ENCODE results near the gene YDJC. TPM values are rescaled to one million over a fixed set of nuclear protein-coding genes. Genes with fewer than 3 reads are reported as not detected.
"Not testable (repeated sequence)": the region's sequence is repeated elsewhere in the genome, so short reads cannot be mapped to it uniquely, and the experiment has no call there.

The YDJC gene
- polyA plus RNA-seq, 1 experiment = 20.0 TPM

DNA sequence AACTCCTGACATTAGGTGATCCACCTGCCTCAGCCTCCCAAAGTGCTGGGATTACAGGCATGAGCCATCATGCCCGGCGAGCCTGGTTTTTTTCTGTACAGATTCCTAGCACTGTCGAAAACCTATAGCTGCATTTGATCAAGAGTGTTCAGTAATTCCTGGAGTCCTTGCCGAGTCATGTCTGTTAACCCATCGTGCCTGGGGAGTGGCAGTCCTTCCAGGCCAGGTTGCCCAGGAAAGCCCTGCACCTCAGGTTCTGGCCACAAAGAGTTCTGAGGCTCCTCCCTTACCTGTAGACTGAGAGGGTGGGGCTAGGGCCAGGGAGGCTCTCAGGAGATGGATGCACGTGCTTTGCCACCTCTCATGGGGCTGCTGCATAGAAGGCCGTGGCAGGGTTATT lies 17.0 kb downstream of the YDJC start:
- ChIA-PET CTCF (interaction anchor here (0.7 to 1.4 kb wide), 3 partner anchors 7 to 12 kb away, joined by 3 to 6 read pairs (median 4); no protein-coding TSS in a partner anchor), POLR2A (no interaction called here)
- Histone ChIP-seq H3K4me3 (ENCODE audit: low read depth, low read length) (no peak overlapping the region), H3K36me3 (ENCODE audit: control insufficient read depth, insufficient read depth, low read length) (peaks cover 16% of the 10 kb centered on the region), H3K27me3 (ENCODE audit: control insufficient read depth, insufficient read depth, low read length) (no peaks in the 10 kb centered on the region)
- DNase-seq (ENCODE audit: low read depth) = no peak
- TF ChIP-seq, protein P1, sequence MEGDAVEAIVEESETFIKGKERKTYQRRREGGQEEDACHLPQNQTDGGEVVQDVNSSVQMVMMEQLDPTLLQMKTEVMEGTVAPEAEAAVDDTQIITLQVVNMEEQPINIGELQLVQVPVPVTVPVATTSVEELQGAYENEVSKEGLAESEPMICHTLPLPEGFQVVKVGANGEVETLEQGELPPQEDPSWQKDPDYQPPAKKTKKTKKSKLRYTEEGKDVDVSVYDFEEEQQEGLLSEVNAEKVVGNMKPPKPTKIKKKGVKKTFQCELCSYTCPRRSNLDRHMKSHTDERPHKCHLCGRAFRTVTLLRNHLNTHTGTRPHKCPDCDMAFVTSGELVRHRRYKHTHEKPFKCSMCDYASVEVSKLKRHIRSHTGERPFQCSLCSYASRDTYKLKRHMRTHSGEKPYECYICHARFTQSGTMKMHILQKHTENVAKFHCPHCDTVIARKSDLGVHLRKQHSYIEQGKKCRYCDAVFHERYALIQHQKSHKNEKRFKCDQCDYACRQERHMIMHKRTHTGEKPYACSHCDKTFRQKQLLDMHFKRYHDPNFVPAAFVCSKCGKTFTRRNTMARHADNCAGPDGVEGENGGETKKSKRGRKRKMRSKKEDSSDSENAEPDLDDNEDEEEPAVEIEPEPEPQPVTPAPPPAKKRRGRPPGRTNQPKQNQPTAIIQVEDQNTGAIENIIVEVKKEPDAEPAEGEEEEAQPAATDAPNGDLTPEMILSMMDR (IDR thresholded peaks at IDR 0.05; ENCODE audit: insufficient read depth, low read depth, low read length) = no peak

DNA sequence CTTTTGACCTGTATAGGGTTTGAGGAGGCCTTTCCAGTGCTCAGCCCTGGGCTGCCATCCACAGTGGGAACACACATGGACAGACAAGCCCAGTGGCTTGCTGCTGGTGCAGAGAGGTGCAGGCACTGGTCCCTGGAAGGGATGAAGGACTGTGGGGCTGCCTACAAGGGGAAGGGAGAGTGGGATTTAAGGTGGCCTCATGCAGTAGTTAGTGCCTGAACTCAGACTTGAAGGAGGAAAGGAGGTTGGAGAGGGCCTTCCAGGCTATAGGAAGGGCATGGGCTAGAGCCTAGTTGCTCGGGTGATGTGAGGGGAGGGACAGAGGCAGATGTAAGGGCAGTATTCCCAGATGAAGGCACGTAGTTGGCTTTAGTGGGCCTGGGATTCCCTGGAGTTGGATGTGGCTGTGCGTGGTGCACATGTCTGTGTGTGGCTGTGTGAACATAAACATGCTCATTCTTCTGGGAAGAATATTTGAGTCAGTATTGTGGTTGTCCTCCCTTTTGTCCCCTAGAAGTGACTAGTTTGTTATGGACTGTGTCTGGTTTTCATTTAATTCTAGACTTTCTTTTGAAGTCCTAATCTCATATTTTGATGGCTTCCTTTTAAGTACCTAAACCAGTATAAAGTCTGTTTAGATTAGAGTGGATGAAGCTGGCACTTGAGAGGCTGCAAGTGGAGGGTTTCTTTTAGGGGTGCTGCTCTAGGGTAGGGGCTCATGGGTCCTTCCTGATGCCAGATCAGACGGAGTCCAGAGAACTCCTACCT lies 18.4 kb downstream of the YDJC start:
- ChIA-PET POLR2A (no interaction called here), CTCF (interaction anchor here (0.7 to 1.5 kb wide), 3 partner anchors 9 to 55 kb away, joined by 3 to 4 read pairs (median 3); no protein-coding TSS in a partner anchor)
- Histone ChIP-seq H3K36me3 (ENCODE audit: control insufficient read depth, insufficient read depth, low read length) (peaks cover 17% of the 10 kb centered on the region), H3K4me3 (ENCODE audit: low read depth, low read length) (no peak overlapping the region), H3K27me3 (ENCODE audit: control insufficient read depth, insufficient read depth, low read length) (no peaks in the 10 kb centered on the region)
- no peak for DNase-seq (ENCODE audit: low read depth)
- TF ChIP-seq, protein P1 (IDR thresholded peaks at IDR 0.05; ENCODE audit: insufficient read depth, low read depth, low read length) = no peak

DNA sequence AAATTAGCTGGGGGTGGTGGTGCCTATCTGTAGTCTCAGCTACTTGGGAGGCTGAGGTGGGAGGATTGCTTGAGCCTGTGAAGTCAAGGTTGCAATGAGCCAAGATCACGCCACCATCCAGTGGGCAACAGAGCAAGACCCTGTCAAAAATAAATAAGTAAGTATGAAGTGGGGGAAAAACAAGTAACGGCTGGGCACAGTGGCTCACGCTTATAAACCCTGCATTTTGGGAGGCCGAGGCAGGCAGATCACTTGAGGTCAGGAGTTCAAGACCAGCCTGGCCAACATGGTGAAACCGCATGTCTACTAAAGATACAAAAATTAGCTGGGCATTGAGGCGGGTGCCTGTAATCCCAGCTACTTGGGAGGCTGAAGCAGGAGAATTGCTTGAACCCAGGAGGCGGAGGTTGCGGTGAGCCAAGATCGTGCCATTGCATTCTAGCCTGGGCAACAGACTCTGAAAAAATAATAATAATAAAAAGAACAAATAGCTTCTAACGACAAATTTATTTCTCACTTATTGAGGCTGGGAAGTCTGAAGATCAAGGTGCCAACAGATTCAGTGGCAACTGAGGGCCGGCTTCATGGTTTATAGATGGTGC lies 20.2 kb downstream of the YDJC start:
- peaks cover 15% of the 10 kb centered on the region for H3K36me3 ChIP-seq (ENCODE audit: control insufficient read depth, insufficient read depth, low read length)
- DNase-seq (ENCODE audit: low read depth); POLR2A ChIA-PET; H3K4me3 ChIP-seq (ENCODE audit: low read depth, low read length); H3K27me3 ChIP-seq (ENCODE audit: control insufficient read depth, insufficient read depth, low read length): not testable (repeated sequence)
- CTCF ChIA-PET = interaction anchor here (0.9 to 1.3 kb wide), 3 partner anchors 15 to 17 kb away, joined by 3 to 4 read pairs (median 3); no protein-coding TSS in a partner anchor

DNA sequence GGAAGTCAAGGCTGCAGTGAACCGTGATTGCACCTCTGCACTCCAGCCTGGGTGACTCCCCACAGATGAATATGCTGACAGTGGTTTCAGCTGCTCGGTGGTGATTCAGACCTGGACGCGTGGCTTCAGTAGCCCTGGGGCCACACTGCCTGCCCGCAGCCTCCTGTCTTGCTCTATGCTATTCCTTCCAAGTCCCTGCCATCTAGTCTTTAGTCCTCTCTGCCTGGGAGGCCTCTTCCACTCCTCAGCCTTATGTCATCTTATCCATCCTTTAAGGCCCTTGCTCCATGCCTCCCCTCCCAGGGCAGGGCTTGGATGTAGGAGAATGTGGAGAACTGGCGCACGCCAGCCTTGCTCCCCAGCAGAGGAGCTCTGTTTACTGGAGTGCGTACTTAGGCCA lies 23.0 kb downstream of the YDJC start:
- ChIA-PET CTCF (interaction anchor here (1.2 to 1.8 kb wide), 2 partner anchors 22 to 34 kb away, joined by 3 to 6 read pairs; partner anchors contain the start of gene YDJC), POLR2A (no interaction called here)
- DNase-seq (ENCODE audit: low read depth) = no peak
- Histone ChIP-seq H3K4me3 (ENCODE audit: low read depth, low read length) (no peak overlapping the region), H3K27me3 (ENCODE audit: control insufficient read depth, insufficient read depth, low read length) (no peaks in the 10 kb centered on the region), H3K36me3 (ENCODE audit: control insufficient read depth, insufficient read depth, low read length) (peaks cover 12% of the 10 kb centered on the region)
- TF ChIP-seq, protein P1 (IDR thresholded peaks at IDR 0.05; ENCODE audit: insufficient read depth, low read depth, low read length) = no peak

DNA sequence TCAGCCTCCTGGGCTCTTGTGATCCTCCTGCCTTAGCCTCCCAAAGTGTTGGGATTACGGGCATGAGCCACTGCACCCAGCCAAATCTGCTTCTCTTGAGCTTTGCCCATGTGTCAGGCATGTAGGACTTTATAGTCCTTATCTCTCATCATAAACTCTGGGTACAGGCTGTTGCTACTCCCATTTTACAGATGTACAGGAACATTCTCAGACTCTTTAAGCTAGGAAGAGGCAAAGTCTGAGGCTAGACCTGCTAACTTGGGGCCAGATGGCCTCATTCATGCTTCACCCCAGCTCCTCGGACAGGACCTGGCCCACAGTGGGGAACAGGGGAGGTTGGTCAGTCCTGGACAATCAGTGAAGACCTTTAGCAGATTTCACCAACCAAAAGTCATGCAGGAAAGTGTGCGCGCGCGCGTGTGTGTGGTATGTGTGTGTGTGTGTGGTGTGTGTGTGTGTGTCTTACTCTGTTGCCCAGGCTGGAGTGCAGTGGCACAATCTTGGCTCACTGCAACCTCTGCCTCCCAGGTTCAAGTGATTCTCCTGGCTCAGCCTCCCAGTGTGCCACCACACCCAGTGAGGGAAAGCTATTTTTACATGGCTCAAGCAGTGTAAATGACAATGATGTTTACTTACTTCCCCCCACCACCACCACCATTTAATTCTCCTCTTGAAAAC lies 23.8 kb downstream of the YDJC start:
- POLR2A ChIA-PET = no interaction called here
- CTCF ChIA-PET = interaction anchor here (0.9 to 1.8 kb wide), 4 partner anchors 15 to 35 kb away, joined by 3 to 6 read pairs (median 3); partner anchors contain the start of gene YDJC

More for the DNA sequence above, 23.8 kb downstream of the YDJC start:
- no peaks in the 10 kb centered on the region for H3K27me3 ChIP-seq (ENCODE audit: control insufficient read depth, insufficient read depth, low read length)
- H3K4me3 ChIP-seq (ENCODE audit: low read depth, low read length) = no peak overlapping the region
- TF ChIP-seq, protein P1 (IDR thresholded peaks at IDR 0.05; ENCODE audit: insufficient read depth, low read depth, low read length) = no peak
- DNase-seq (ENCODE audit: low read depth) = no peak
- peaks cover 8% of the 10 kb centered on the region for H3K36me3 ChIP-seq (ENCODE audit: control insufficient read depth, insufficient read depth, low read length)

Measured in BJ (cell line).